ENCODE measurements around the gene PHF2.

GRCh38 chr9:93598647-93599241 lies 22.4 kb downstream of the PHF2 start:
- no peak for TF ChIP-seq POLR2A (IDR thresholded peaks at IDR 0.05; ENCODE audit: low read length)
- no peak for TF ChIP-seq GATA1 (IDR thresholded peaks at IDR 0.05; ENCODE audit: low read depth, low read length)
